ENCODE measurements around the gene FHIT.
"Not testable (repeated sequence)": the region's sequence is repeated elsewhere in the genome, so short reads cannot be mapped to it uniquely, and the experiment has no call there.

FHIT gene

GRCh38 chr3:61008153-61008997 is 242.9 kb downstream of the FHIT start:
- DNase-seq (ENCODE audit: low read depth in 1 of 2, low spot score in 1 of 2) = no peak

GRCh38 chr3:61005591-61005990 is 245.7 kb downstream of the FHIT start:
- no peak for DNase-seq (ENCODE audit: low read depth in 1 of 2, low spot score in 1 of 2)

- DNase-seq (ENCODE audit: low read depth in 1 of 2, low spot score in 1 of 2) = no peak
Measured at GRCh38 chr3:60998858-60999257, 252.4 kb downstream of the FHIT start.

- DNase-seq (ENCODE audit: low read depth in 1 of 2, low spot score in 1 of 2) = no peak
Measured at GRCh38 chr3:60992395-60992794, 258.9 kb downstream of the FHIT start.

- DNase-seq (ENCODE audit: low read depth in 1 of 2, low spot score in 1 of 2) = no peak
Measured at GRCh38 chr3:60990442-60990730, 260.9 kb downstream of the FHIT start.

GRCh38 chr3:60989626-60990441 is 261.4 kb downstream of the FHIT start:
- DNase-seq (ENCODE audit: low read depth in 1 of 2, low spot score in 1 of 2) = no peak

GRCh38 chr3:60987191-60987590 is 264.1 kb downstream of the FHIT start:
- DNase-seq (ENCODE audit: low read depth in 1 of 2, low spot score in 1 of 2) = not testable (repeated sequence)

- no peak for DNase-seq (ENCODE audit: low read depth in 1 of 2, low spot score in 1 of 2)
Measured at GRCh38 chr3:60986552-60986951, 264.7 kb downstream of the FHIT start.

- no peak for DNase-seq (ENCODE audit: low read depth in 1 of 2, low spot score in 1 of 2)
Measured at GRCh38 chr3:60983906-60984305, 267.3 kb downstream of the FHIT start.

GRCh38 chr3:60980342-60980692 is 270.9 kb downstream of the FHIT start:
- DNase-seq (ENCODE audit: low read depth in 1 of 2, low spot score in 1 of 2) = no peak

- no peak for DNase-seq (ENCODE audit: low read depth in 1 of 2, low spot score in 1 of 2)
Measured at GRCh38 chr3:60979461-60980341, 271.6 kb downstream of the FHIT start.

- DNase-seq (ENCODE audit: low read depth in 1 of 2, low spot score in 1 of 2) = no peak
Measured at GRCh38 chr3:60973321-60973720, 277.9 kb downstream of the FHIT start.

GRCh38 chr3:60972599-60972998 is 278.7 kb downstream of the FHIT start:
- DNase-seq (ENCODE audit: low read depth in 1 of 2, low spot score in 1 of 2) = no peak

GRCh38 chr3:60970850-60971249 is 280.4 kb downstream of the FHIT start:
- DNase-seq (ENCODE audit: low read depth in 1 of 2, low spot score in 1 of 2) = no peak

- no peak for DNase-seq (ENCODE audit: low read depth in 1 of 2, low spot score in 1 of 2)
Measured at GRCh38 chr3:60967141-60967540, 284.1 kb downstream of the FHIT start.

- DNase-seq (ENCODE audit: low read depth in 1 of 2, low spot score in 1 of 2) = no peak
Measured at GRCh38 chr3:60957541-60957940, 293.7 kb downstream of the FHIT start.

GRCh38 chr3:60956729-60957128 is 294.5 kb downstream of the FHIT start:
- no peak for DNase-seq (ENCODE audit: low read depth in 1 of 2, low spot score in 1 of 2)

- DNase-seq (ENCODE audit: low read depth in 1 of 2, low spot score in 1 of 2) = no peak
Measured at GRCh38 chr3:60955034-60955433, 296.2 kb downstream of the FHIT start.

GRCh38 chr3:60954048-60954447 is 297.2 kb downstream of the FHIT start:
- DNase-seq (ENCODE audit: low read depth in 1 of 2, low spot score in 1 of 2) = no peak

GRCh38 chr3:60953351-60953750 is 297.9 kb downstream of the FHIT start:
- DNase-seq (ENCODE audit: low read depth in 1 of 2, low spot score in 1 of 2) = no peak

GRCh38 chr3:60952055-60952454 is 299.2 kb downstream of the FHIT start:
- DNase-seq (ENCODE audit: low read depth in 1 of 2, low spot score in 1 of 2) = no peak

- no peak for DNase-seq (ENCODE audit: low read depth in 1 of 2, low spot score in 1 of 2)
Measured at GRCh38 chr3:60949146-60949545, 302.1 kb downstream of the FHIT start.

All from activated T-helper 1 cell treated with anti-CD3 and anti-CD28 coated beads, Interleukin-2, amount 50 U/mL, for 16 hours (primary cell).